Stimulated activated CD4-positive, alpha-beta T cell treated with anti-CD3 and anti-CD28 coated beads, Interleukin-15, amount 100 ng/mL, for 24 hours (primary cell): ENCODE data around the gene UCHL5.

Experiments used
- DNase-seq: peaks from one replicate; pipeline ENCODE4 v3.0.0-alpha.2; 2020

Gene UCHL5, protein sequence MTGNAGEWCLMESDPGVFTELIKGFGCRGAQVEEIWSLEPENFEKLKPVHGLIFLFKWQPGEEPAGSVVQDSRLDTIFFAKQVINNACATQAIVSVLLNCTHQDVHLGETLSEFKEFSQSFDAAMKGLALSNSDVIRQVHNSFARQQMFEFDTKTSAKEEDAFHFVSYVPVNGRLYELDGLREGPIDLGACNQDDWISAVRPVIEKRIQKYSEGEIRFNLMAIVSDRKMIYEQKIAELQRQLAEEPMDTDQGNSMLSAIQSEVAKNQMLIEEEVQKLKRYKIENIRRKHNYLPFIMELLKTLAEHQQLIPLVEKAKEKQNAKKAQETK

GRCh38 chr1:193059282-193060114 is at the start of gene UCHL5, which contains the start of gene RO60:
UCHL5 (minus strand) TSS chr1:193059360; CDS start chr1:193059260, 100 bp downstream.
RO60 (plus strand) TSS chr1:193059612; CDS start chr1:193069055, 9,443 bp downstream.
- DNase-seq, result peak; percentile 96

DNA sequence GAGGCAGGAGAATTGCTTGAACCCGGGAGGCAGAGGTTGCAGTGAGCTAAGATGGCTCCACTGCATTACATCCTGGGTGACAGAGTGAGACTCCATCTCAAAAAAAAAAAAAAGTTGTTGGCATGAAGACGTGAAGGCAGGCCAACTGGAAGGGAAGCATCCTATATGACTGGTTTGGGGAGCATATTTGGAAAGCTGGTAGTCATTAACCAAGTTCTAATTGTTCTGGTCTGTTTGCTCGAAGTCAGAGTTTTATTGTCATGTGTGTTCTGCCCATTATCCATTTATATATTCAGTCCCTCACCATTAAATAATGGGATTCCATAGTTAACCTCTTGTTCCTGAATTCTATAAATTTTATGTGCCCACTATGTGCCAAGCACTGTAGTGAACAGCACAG is 49.3 kb upstream of the UCHL5 start:
- no peak for DNase-seq

- DNase-seq, result no peak
Observed at GRCh38 chr1:193105821-193106177, 46.6 kb upstream of the UCHL5 start.

DNA sequence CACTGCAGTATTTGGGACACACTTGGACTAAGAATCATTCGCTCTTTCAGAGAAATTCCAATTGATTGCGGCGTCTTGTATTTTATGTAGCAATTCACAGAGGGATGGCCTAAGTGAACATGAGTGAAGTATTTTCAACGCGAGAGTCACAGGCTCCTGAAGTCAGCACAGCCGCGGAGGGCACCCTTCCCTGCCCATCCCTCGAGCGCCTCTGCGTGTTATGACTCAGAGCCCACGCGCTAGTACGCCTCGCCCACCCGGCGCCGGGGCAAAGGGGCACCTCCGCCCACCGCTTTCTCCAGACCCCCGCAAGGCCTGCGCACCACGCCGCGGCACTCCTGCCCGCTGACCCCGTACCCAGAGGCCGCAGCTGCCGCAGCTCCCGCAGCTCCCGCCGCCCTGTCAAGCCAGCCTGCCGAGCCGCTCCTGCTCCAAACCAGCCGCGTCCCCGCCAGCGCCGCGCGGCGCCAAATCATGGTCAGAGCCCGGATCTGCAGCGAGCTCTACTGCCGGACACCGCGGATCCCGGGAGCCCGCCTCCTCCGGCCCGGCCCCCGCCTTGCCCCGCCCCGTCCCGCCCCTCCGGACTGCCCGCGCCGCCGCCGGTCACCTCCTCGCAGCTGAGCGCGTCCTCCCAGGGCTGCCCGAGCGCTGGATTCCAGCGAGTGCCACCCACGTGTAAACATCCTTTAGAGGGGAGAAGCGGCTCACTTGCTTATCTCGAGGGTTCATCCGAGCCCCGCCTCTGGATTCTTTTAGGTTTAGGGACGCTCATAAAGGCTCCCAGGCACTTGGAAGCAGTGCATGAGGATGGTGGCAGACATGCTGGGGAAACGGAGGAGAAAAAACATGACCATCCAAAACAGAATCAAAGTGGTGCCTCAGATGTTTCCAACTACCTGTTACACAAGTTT is 46.0 kb upstream of the UCHL5 start, which contains the start of gene GLRX2:
Gene GLRX2 (minus strand): TSS at position 508 of the 914 bp plus-strand sequence. CDS start 32 bp downstream, at position 476.
- DNase-seq, result peak; percentile 74

- DNase-seq, result peak; percentile 44
Observed at GRCh38 chr1:193104502-193104906, 45.3 kb upstream of the UCHL5 start.

- no peak for DNase-seq
Observed at GRCh38 chr1:193103759-193104501, 44.8 kb upstream of the UCHL5 start.

DNA sequence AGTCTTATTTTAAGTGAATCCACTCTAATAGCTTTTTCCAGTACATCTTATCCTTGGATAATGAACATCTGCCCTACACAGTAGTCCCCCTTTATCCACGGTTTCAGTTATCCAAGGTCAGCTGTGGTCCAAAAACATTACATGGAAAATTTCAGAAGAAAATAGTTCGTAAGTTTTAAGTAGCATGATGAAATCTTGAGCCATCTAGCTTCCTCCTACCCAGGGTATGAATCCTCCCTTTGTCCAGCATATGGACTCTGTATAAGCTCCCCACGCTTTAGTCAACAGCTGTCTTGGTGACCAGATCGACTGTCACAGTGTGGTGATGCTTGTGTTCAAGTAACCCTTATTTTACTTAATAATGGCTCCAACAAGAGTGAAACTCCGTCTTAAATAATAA is 43.5 kb upstream of the UCHL5 start:
- DNase-seq, result no peak

DNA sequence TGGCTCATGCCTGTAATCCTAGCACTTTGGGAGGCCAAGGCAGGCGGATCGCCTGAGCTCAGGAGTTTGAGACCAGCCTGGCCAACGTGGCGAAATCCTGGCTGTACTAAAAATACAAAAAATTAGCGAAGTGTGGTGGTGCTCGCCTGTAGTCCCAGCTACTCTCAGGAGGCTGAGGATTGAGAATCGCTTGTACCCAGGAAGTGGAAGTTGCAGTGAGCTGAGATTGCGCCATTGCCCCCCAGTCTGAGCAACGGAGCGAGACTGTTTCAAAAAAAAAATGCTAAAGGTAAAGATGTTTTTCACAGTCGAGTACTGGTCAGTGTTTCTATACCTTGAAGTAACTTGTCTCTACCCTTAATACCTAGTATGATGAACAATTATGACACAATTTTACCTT is 35.0 kb upstream of the UCHL5 start:
- DNase-seq, result no peak

DNA sequence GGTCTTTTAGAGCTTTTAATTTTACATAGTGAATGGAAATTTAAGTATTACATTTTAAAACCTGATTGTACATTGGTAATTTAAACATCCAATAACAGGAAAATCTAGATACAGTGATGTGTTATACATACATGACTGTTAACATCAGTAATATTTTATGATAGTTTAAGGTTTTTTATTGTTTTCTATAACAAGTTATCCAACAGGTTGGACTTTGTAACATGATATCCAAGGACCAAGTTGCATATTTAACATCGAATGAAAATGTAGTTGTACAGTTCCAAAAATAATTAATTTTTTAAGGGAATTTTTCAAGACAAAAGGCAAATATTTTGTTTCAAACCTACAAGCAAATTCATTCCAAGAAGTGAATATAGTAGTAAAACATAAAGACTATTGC is 31.7 kb upstream of the UCHL5 start:
- DNase-seq, result no peak

GRCh38 chr1:193087893-193088292 is 28.7 kb upstream of the UCHL5 start:
- no peak for DNase-seq

- no peak for DNase-seq
Observed at GRCh38 chr1:193086342-193086741, 27.2 kb upstream of the UCHL5 start.

- no peak for DNase-seq
Observed at GRCh38 chr1:193085263-193085662, 26.1 kb upstream of the UCHL5 start.

DNA sequence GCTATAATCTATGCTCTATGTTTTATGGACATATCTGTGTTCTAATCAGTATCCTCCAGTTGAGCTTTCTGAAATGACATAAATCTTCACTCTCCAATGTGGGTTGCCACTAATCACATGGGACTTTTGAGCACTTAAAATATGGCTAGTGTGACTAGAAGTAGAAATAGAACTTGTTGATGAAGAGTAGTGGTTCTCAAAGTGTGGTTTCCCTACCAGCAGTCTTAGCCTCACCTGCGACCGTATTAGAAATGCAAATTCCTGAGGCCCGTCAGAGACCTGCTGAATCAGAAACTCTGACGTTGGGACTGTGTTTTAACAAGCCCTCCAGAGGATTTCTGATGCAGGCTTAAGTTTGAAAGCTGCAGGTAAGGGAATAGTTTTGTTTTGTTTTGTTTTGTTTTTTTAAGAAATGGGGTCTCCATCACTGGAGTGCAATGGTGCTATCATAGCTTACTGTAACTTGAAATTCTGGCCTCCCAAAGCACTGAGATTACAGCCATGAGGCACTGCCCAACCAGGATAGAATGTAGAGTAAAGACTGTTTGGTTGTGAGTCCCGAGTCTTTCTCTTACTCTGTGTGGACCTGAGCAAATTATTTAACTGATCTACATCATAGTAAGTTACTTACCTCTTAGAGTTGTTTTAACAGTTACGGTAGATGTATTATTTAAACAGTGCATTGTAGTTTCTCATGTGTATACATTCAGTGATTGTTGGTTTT is 24.4 kb upstream of the UCHL5 start:
- DNase-seq, result no peak

- no peak for DNase-seq
Observed at GRCh38 chr1:193079187-193079586, 20.0 kb upstream of the UCHL5 start.

DNA sequence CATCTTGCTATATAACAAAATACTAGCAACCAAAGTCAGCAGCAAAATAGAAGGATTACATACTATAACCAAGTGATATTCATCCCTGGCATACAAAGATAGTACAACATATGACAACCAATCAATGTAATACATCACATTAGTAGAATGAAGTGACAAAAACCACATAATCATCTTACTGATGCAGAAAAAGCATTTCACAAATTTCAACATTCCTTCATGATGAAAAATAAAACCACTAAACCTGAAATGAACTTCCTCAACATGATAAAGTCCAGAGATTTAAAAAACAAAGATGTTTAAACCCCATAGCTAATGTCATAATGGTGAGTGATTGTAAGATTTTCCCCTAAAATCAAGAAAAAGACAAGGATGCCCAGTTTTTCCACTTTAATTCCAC is 18.8 kb upstream of the UCHL5 start:
- no peak for DNase-seq

GRCh38 chr1:193070942-193071341 is 11.8 kb upstream of the UCHL5 start:
- DNase-seq, result peak; percentile 46

DNA sequence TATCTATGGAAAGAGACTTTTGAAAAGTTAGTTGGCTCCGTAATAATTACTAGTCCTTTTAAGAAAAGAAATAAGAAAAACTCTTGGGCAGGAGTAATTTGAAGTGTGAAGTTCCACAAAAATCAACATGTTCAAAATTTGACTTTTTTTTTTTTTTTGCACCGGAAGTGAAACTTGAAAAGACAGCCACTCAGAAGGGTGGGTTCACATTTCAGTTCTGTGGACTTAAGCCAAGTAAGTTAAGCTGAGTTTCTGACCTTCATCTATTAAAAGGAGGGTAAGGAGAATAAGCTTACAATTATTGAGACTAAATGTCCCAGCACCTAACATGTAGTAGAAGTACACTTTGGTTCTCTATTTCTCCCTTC is 11.2 kb upstream of the UCHL5 start:
- DNase-seq, result no peak

DNA sequence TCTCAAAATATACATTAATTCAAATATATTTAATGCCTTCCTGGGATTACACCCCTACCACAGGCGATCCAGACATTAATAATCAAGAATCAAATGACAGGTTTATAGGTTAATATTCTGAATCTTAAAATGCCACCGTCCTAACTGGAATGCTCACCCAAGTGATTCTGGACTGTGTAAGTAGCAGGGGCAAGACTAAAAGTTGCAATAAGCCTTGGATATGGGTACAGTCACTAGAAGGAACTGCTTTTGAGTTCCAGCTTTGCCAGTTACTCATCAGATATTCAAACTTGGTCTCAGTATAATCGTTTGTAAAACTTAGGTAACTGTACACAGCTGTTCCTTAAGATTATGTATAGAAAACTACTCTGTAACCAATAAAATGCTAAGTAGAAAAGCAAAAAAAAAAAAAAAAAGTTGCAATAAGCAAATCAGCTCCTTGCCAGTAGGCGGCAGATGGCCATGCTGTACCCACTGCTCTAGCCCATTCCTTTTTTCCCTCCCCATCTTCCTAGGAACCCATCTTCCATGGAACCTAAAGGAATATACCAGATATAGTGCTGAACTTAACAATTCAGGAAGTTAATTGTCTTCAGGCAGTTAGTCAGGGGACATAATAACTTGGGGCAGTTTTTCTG is 10.7 kb upstream of the UCHL5 start:
- DNase-seq, result no peak

- DNase-seq, result no peak
Observed at GRCh38 chr1:193068013-193068412, 8.9 kb upstream of the UCHL5 start.

- DNase-seq, result no peak
Observed at GRCh38 chr1:193066606-193067005, 7.4 kb upstream of the UCHL5 start.

- no peak for DNase-seq
Observed at GRCh38 chr1:193065954-193066353, 6.8 kb upstream of the UCHL5 start.
